ENCODE results near the gene IFITM5. TPM values are rescaled to one million over a fixed set of nuclear protein-coding genes. Genes with fewer than 3 reads are reported as not detected.

The IFITM5 gene
- total and polyA plus RNA-seq, 5 experiments from 2014 or later: not detected

GRCh38 chr11:297051-297585, 2.2 kb downstream of the IFITM5 start:
- peak overlapping the region; percentile 70 to 94 (median 88) for H3K27ac Mint-ChIP-seq
- peak overlapping the region in 8 of 10 donors; percentile 12 to 80 (median 62) for H3K4me3 Mint-ChIP-seq
- POLR2A ChIA-PET: interaction anchor here (1.0 to 11.2 kb wide), 5 partner anchors 8 to 46 kb away, joined by 4 to 122 read pairs (median 11); partner anchors contain the start of gene PGGHG
- H3K4me1 Mint-ChIP-seq: peaks cover 19 to 48% (median 38%) of the 10 kb centered on the region in 4 donors
- no peaks in the 10 kb centered on the region for H3K9me3 Mint-ChIP-seq
- peak; percentile 21 to 46 for ATAC-seq
- H3K27me3 Mint-ChIP-seq: peaks cover 0 to 2% (median 0%) of the 10 kb centered on the region in 5 donors
- DNase-seq: peak in 4 of 10 donors; percentile 17 to 41 (median 24)
- peaks cover 0 to 16% (median 2%) of the 10 kb centered on the region in 3 donors for H3K36me3 Mint-ChIP-seq

GRCh38 chr11:296171-297050, 2.9 kb downstream of the IFITM5 start:
- H3K27ac Mint-ChIP-seq: peak overlapping the region; percentile 22 to 94 (median 79)
- DNase-seq (peak in 3 of 10 donors; percentile 5 to 59 (median 18)), ATAC-seq (no peak)
- POLR2A ChIA-PET: interaction anchor here (0.7 to 20.1 kb wide), 5 partner anchors 8 to 52 kb away, joined by 3 to 863 read pairs (median 4); partner anchors contain the start of gene NLRP6
- peak overlapping the region in 3 of 10 donors; percentile 41 to 66 (median 45) for H3K4me3 Mint-ChIP-seq
- H3K27me3 Mint-ChIP-seq: peaks cover 0 to 2% (median 0%) of the 10 kb centered on the region in 5 donors
- H3K36me3 Mint-ChIP-seq: peaks cover 0 to 21% (median 4%) of the 10 kb centered on the region in 3 donors
- H3K4me1 Mint-ChIP-seq: peaks cover 19 to 50% (median 39%) of the 10 kb centered on the region in 4 donors
- H3K9me3 Mint-ChIP-seq: no peaks in the 10 kb centered on the region

GRCh38 chr11:295351-296170, 3.8 kb downstream of the IFITM5 start:
- Mint-ChIP-seq H3K9me3 (no peaks in the 10 kb centered on the region), H3K27ac (peak overlapping the region in 9 of 10 donors; percentile 19 to 83 (median 75)), H3K36me3 (peaks cover 0 to 27% (median 5%) of the 10 kb centered on the region in 3 donors), H3K4me1 (peaks cover 24 to 51% (median 39%) of the 10 kb centered on the region in 4 donors), H3K27me3 (no peaks in the 10 kb centered on the region), H3K4me3 (peak overlapping the region in 3 of 10 donors; percentile 44 to 66 (median 59))
- DNase-seq (peak in 3 of 10 donors; percentile 10 to 47 (median 18)), ATAC-seq (no peak)
- POLR2A ChIA-PET: interaction anchor here (0.6 to 20.1 kb wide), 8 partner anchors 8 to 67 kb away, joined by 3 to 863 read pairs (median 4); partner anchors contain the start of gene NLRP6

GRCh38 chr11:294780-295179, 4.5 kb downstream of the IFITM5 start:
- H3K36me3 Mint-ChIP-seq: peaks cover 0 to 27% (median 5%) of the 10 kb centered on the region in 3 donors
- POLR2A ChIA-PET: interaction anchor here (0.6 to 20.1 kb wide), 7 partner anchors 7 to 68 kb away, joined by 3 to 863 read pairs (median 5); partner anchors contain the start of gene NLRP6
- no peaks in the 10 kb centered on the region for H3K9me3 Mint-ChIP-seq
- H3K27ac Mint-ChIP-seq: peak overlapping the region in 4 of 10 donors; percentile 35 to 78 (median 64)
- peaks cover 24 to 50% (median 38%) of the 10 kb centered on the region in 4 donors for H3K4me1 Mint-ChIP-seq
- DNase-seq (no peak), ATAC-seq (no peak)
- H3K27me3 Mint-ChIP-seq: no peaks in the 10 kb centered on the region
- no peak overlapping the region for H3K4me3 Mint-ChIP-seq

- peak in 2 of 10 donors; percentile 14 to 50 for DNase-seq
- H3K4me1 Mint-ChIP-seq: peaks cover 27 to 53% (median 39%) of the 10 kb centered on the region in 4 donors
- H3K4me3 Mint-ChIP-seq: no peak overlapping the region
Measured at GRCh38 chr11:293852-294661, 5.3 kb downstream of the IFITM5 start.

GRCh38 chr11:293271-293851, 6.0 kb downstream of the IFITM5 start:
- no peak for ATAC-seq
- Mint-ChIP-seq H3K4me3 (no peak overlapping the region), H3K9me3 (no peaks in the 10 kb centered on the region), H3K27ac (peak overlapping the region in 4 of 10 donors; percentile 5 to 52 (median 18)), H3K36me3 (peaks cover 0 to 27% (median 5%) of the 10 kb centered on the region in 3 donors), H3K4me1 (peaks cover 27 to 47% (median 35%) of the 10 kb centered on the region in 4 donors), H3K27me3 (no peaks in the 10 kb centered on the region)
- DNase-seq: peak in 2 of 10 donors; percentile 17 to 61
- POLR2A ChIA-PET: interaction anchor here (0.7 to 20.1 kb wide), 7 partner anchors 8 to 157 kb away, joined by 3 to 863 read pairs (median 5); partner anchors contain the start of gene NLRP6

More at GRCh38 chr11:293852-294661, 5.3 kb downstream of the IFITM5 start:
- Mint-ChIP-seq H3K36me3 (peaks cover 0 to 27% (median 5%) of the 10 kb centered on the region in 3 donors), H3K27ac (peak overlapping the region in 2 of 10 donors; percentile 15 to 52), H3K27me3 (no peaks in the 10 kb centered on the region), H3K9me3 (no peaks in the 10 kb centered on the region)
- POLR2A ChIA-PET: interaction anchor here (1.0 to 20.1 kb wide), 6 partner anchors 8 to 43 kb away, joined by 3 to 863 read pairs (median 6); partner anchors contain the start of gene NLRP6
- no peak for ATAC-seq

- peak overlapping the region in 2 of 10 donors; percentile 4 to 24 for H3K4me3 Mint-ChIP-seq
- H3K27ac Mint-ChIP-seq: peak overlapping the region in 5 of 10 donors; percentile 56 to 73 (median 65)
- DNase-seq (peak in 2 of 10 donors; percentile 15 to 58), ATAC-seq (no peak)
- peaks cover 0 to 27% (median 5%) of the 10 kb centered on the region in 3 donors for H3K36me3 Mint-ChIP-seq
- POLR2A ChIA-PET: interaction anchor here (0.7 to 20.1 kb wide), 6 partner anchors 10 to 158 kb away, joined by 3 to 863 read pairs (median 96); partner anchors contain the start of genes BET1L, IFITM1, IFITM2 and IFITM5
- no peaks in the 10 kb centered on the region for H3K9me3 Mint-ChIP-seq
- peaks cover 27 to 41% (median 33%) of the 10 kb centered on the region in 4 donors for H3K4me1 Mint-ChIP-seq
- H3K27me3 Mint-ChIP-seq: no peaks in the 10 kb centered on the region
Measured at GRCh38 chr11:292211-293121, 6.9 kb downstream of the IFITM5 start.

GRCh38 chr11:291281-292210, 7.8 kb downstream of the IFITM5 start:
- Mint-ChIP-seq H3K27ac (peak overlapping the region; percentile 66 to 98 (median 92)), H3K4me1 (peaks cover 26 to 40% (median 33%) of the 10 kb centered on the region in 4 donors), H3K9me3 (no peaks in the 10 kb centered on the region), H3K4me3 (peak overlapping the region; percentile 32 to 93 (median 86)), H3K36me3 (peaks cover 0 to 27% (median 5%) of the 10 kb centered on the region in 3 donors), H3K27me3 (no peaks in the 10 kb centered on the region)
- ATAC-seq (no peak), DNase-seq (peak in 2 of 10 donors; percentile 16 to 63)
- POLR2A ChIA-PET: interaction anchor here (0.6 to 20.1 kb wide), 11 partner anchors 11 to 215 kb away, joined by 3 to 863 read pairs (median 15); partner anchors contain the start of genes BET1L, IFITM1, IFITM2 and IFITM5

Data from naive thymus-derived CD8-positive, alpha-beta T cell (primary cell).